ENCODE data around the gene LRCH1. TPM values are rescaled to one million over a fixed set of nuclear protein-coding genes. Genes with fewer than 3 reads are reported as not detected.

Gene LRCH1
- total and polyA plus RNA-seq, 2 of the 13 experiments (the other 11 are each of a cell fraction or from before 2014, with no cell fraction given): 4.1 to 12.6 TPM

GRCh38 chr13:46578590-46578975 lies 25.6 kb downstream of the LRCH1 start:
- H3K9ac ChIP-seq (ENCODE audit: insufficient read depth, low read depth, low read length): no peak overlapping the region
- ATAC-seq (no peak), DNase-seq (ENCODE audit: low spot score) (no peak), FAIRE-seq (no peak)
- H3K4me2 ChIP-seq (ENCODE audit: low read depth, low read length): no peak overlapping the region
- in situ Hi-C loops (cut with HindIII; ENCODE audit: extremely low pct_ligation_motif_present, low pct_unique_long_range_greater_than_20kb) (no loop called here), intact Hi-C loops (cut with micrococcal nuclease; ENCODE audit: unreplicated experiment) (no loop called here)
- ChIA-PET CTCF (ENCODE audit: low intra/inter-chr PET ratio, low total read pairs) (no interaction called here), POLR2A (no interaction called here)
- H3K36me3 ChIP-seq (replicated peaks in 1 of 2; ENCODE audit: control insufficient read depth in 1 of 2, insufficient read depth in 2 of 2, low read length in 2 of 2): peaks cover 2 to 4% of the 10 kb centered on the region in 2 experiments; a peak in 2 of 5 replicates
- BruUV-seq (replicated peaks): no TSS peak
- H3K27ac ChIP-seq (ENCODE audit: extremely low read length, insufficient read depth, low read length): no peak overlapping the region
- H3K4me1 ChIP-seq (ENCODE audit: insufficient read depth, low read length): peaks cover 36% of the 10 kb centered on the region
- no peaks in the 10 kb centered on the region; a peak in 1 of 5 replicates for H3K27me3 ChIP-seq (ENCODE audit: control insufficient read depth in 1 of 2, insufficient read depth in 2 of 2, low read length in 2 of 2)
- 89% methylated on average over 3 of the region's 3 CpGs for WGBS (ENCODE audit: low lambda C conversion rate)
- H3K79me2 ChIP-seq (ENCODE audit: insufficient read depth, low read length): peaks cover 55% of the 10 kb centered on the region
- H3K4me3 ChIP-seq (replicated peaks in 1 of 3; ENCODE audit: insufficient read depth in 1 of 3, low read depth in 2 of 3, low read length in 3 of 3): no peak overlapping the region
- H4K20me1 ChIP-seq (ENCODE audit: insufficient read depth, low read length): peaks cover 19% of the 10 kb centered on the region
- no peaks in the 10 kb centered on the region for H3K9me3 ChIP-seq (ENCODE audit: low read length)
- no peak overlapping the region for H2AFZ ChIP-seq (ENCODE audit: low read length)
- TF ChIP-seq ZBTB2 (CRISPR knock-in tag; IDR thresholded peaks at IDR 0.05; ENCODE audit: low read depth) (no peak), NFE2L2 (IDR thresholded peaks at IDR 0.05; ENCODE audit: low read length) (no peak), ZNF614 (CRISPR knock-in tag; IDR thresholded peaks at IDR 0.05; ENCODE audit: borderline replicate concordance) (no peak), ZNF138 (CRISPR knock-in tag; IDR thresholded peaks at IDR 0.05; ENCODE audit: low read depth) (no peak), ZBTB37 (CRISPR knock-in tag; IDR thresholded peaks at IDR 0.05) (no peak), SKIL (CRISPR knock-in tag; IDR thresholded peaks at IDR 0.05; ENCODE audit: borderline replicate concordance) (no peak), HBP1 (CRISPR knock-in tag; IDR thresholded peaks at IDR 0.05; ENCODE audit: low read depth) (no peak), ZSCAN9 (CRISPR knock-in tag; IDR thresholded peaks at IDR 0.05; ENCODE audit: borderline replicate concordance) (no peak), HNF1B (CRISPR knock-in tag; IDR thresholded peaks at IDR 0.05) (no peak)

All from HepG2 (cell line).